HT-29 (cell line): ENCODE data around the gene MMP24. TPM values are rescaled to one million over a fixed set of nuclear protein-coding genes. Genes with fewer than 3 reads are reported as not detected.

ENCODE experiments used
- DNase-seq: peaks from one replicate; pipeline ENCODE4 v3.0.0-alpha.2; 2015; ENCODE audit warnings: low spot score
- total RNA-seq: library from RNA; depleted of rRNA; stranded (reverse); fragments of >200 nt; shearing (Covaris generic); gene quantifications from 2 replicates; pipeline ENCODE4 v1.2.3, GENCODE V29; 2014

MMP24 gene
- total RNA-seq, 1 experiment from 2014 or later, result 5.7 TPM

DNA sequence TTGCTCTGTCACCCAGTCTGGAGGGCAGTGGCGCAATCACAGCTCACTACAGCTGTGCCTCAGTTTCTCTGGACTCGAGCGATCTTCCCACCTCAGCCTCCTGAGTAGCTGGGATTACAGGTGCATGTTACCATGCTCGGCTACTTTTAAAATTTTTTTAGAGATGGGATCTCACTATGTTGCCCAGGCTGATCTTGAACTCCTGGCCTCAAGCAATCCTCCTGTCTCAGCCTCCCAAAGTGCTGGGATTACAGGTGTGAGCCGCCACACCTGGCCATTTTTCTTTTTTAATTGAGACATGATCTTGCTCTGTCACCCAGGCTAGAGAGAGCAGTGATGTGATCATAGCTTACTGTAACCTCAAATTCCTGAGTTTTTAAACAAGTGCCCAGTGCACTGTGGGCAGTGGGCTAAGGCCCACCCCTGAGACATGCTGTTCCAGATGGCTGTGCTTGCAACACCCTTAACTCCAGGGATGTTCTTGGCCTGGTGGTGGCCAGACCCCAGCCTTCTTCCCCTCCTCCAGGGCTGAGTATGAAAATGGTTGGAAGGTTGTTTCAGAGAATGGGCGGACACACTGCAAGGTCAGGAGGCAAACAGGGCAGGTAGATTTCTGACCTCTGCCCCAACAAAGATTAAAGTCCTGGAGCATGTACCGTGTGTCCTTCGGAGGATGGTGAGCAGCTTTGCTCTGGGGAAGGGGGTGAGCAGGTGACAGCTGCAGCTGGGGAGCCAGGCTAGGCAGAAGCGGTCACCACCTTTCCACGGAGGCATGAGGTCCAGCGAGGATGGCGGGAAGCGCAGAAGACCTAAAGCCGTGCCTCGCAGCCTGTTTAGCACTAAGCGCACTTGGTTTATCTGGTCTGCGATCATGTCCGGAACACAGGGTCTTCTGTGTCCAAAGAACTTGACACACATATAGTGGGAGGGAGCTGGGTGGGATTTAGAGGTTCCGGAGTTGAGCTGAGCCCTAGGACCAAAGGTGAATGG lies 67.1 kb downstream of the MMP24 start:
- DNase-seq, result no peak

DNA sequence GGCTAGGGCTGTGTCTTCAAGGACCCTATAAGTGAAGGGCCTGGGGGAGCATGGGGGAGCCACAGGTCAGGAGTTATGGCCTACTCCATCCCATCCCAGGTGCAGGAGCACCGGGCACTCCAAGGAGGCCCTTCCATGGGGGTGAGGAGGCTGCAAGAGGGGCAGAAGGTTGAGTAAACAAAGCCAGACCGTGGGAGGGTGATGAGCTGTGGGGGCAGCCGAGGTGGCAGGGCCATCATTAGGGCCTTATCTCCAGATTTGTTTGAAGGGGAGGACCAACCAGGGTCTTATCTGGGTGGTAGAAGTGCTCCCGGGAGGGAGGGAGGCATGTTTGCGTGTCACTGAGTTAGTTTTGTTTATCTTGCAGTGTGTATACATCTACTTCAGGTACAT lies 67.8 kb downstream of the MMP24 start:
- DNase-seq, result no peak

DNA sequence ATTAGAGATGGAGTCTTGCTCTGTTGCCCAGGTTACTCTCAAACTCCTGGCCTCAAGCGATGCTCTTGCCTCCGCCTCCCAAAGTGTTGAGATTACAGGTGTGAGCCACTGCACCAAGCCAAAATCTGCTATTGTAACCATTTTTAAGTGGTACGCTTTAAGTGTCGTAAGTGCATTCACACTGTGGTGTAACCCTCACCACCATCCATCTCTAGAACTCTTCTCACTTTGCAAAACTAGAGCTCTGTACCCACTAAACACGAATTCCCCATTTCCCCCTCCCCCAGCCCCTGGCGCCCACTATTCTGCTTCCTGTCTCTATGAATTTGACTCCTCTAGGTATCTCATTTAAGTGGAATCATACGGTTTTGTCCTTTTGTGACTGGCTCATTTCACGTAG lies 68.6 kb downstream of the MMP24 start:
- DNase-seq, result no peak

DNA sequence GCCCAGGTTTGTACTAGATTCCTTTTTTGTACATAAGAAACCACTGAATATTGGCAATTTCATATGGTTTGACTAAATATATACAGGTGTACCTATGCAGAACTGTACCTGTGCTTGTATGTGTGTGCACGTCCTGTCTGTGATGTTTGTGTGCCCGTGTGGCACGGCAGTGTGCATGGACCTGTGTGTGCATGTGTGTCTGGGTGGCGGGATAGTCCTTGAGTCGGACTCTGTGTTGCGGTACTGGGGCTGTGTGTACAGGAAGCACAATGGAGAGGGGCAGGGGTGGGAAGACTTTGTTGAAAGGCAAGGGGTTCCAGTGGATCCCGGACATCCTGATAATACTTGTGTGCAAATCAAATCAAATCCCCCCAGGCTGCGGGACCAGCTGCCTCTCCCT lies 69.2 kb downstream of the MMP24 start:
- DNase-seq, result no peak

DNA sequence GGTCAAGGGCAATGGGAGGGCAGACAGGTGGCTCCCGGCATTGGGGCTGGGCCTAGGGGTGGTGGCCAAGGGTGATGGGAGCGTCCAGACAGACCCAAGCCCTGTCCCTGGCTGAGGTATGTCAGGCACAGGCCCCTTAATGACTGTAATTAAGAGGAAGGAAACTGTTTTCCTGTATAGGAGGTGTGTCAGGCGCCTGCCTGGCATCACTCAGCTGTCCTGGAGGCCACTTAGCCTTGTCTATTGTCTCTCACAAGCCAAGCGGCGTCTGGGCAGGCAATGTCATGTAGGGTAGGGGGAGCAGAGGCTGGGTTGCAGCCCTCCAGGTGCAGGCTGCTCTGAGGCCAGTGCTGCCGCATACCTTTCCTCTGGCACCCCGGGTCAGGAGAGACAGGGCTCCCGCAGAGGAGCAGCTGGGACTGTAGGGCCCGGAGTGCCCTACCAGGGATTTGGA lies 69.6 kb downstream of the MMP24 start:
- no peak for DNase-seq

DNA sequence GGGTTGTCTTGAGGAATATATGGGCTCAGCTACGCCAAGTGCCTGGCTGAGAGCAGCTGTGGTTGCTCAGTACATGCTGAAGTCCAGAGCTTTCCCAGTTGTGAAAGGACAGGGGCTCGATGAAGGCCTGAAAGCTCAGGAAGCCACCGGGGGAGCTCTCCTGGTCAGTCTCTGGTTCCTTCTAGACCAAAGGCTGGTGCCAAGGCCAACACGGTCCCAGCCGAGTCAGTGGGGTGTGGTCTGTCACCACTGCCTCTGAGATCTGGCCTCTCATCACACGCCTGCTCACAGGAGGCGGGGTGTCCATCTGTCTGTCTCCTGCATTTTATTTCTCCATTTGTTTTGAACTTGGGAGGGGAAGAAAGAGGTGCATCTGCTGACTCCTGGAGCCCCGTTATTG lies 70.7 kb downstream of the MMP24 start:
- DNase-seq, result no peak

DNA sequence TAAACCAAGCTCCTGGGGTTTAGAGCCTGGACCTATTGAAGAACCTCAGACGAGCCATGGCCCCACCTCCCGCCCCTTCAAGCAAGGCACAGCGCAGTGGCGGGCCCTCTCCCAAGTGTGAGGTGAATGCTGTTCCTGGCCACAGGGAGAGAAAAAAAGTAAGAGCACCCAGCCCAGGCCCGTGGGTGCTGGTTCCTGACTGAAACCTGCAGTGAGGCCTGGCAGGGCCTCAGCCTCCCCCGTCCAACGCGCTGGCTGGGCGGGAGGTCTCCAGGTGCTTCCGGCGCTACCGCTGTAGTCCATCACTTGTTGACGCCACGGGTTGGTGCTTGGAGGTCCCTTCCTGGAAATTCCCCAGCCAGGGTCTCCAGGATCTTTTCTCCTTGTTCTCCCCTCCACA lies 71.2 kb downstream of the MMP24 start:
- DNase-seq, result no peak

DNA sequence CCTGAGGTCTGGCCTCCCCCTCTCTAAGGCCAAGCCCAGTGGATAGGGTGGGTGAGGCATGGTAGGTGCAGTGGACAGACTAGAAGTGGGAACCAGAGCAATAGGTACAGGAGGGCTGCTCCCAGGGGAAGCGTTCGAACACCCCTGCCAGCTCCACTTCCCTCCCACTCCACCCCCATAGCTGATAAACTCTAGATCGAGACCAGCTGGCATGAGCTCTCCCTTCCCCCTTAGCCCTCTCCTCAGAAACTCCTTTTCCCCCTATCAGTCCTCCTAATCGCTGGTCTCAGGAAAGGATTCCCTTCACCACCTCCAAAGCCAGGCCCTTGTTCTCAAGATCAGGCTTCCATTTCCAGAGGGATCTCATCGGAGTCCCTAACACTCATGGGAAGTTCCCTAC lies 71.8 kb downstream of the MMP24 start:
- no peak for DNase-seq

DNA sequence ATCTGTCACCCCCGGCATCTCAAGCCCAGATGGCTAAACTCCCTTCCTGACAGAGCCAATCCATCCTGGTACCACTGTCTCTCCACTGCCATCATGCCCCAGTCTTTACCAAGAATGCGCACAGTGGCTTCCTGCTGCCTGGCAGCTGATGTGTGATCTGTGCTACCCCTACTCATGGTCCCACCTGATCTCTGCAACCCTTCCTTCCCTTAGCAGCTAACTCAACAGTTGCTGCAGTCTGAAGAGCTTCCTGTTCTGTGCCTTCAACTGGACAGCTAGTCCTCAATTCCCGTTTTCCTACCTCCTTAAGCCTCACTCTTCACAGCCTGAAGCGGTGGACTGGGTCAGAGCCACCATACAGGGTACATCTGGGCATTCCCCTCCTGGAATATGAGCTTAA lies 73.3 kb downstream of the MMP24 start:
- DNase-seq, result no peak

DNA sequence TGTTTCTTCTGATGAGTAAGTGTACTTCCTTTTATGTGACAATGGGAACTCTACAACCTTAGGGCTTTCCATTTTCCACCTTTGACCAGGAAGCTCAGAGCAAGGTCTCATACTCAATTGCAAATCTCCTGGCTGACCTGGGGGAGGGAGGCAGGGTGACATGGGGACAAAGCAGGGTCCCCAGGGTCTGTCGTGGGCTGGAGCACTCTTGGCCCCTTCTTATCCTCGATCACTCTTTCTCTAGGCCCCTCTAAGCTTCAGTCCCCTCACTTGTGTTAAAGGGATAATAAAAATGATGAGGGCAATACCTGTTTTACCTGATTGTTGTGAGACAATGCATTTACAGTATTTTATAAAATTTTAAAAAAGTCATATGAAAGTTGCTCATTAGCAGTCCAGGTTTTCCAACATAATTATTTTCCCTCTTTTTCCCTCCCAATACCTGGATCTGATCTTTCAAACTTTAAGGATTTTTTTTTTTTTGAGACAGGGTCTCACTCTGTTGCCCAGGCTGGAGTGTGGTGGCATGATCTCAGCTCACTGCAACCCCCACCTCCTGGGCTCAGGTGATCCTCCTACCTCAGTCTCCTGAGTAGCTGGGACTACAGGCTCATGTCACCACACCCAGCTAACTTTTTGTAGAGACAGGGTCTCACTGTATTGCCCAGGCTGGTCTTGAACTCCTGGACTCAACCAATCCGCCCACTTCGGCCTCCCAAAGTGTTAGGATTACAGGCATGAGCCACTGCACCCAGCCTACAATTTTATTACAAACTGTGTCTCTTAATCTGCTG lies 74.2 kb downstream of the MMP24 start:
- no peak for DNase-seq

DNA sequence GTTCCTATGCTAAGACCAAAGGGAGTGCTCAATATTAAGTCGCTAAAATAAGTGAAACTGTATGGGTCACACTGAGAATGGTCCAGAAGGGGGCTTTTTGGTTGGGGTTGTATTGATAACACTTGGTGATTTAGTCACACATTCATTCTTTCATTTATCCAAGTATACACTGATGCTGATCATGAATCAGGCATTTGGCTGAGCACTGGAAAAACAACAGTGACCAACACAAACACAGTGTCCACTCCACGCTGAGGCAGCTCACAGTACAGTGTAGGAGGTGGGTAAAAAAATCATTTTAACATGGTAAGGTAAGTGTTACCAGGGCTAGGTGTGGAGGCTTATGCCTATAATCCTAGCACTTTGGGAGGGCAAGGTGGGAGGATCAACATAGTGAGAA lies 74.9 kb downstream of the MMP24 start:
- no peak for DNase-seq

DNA sequence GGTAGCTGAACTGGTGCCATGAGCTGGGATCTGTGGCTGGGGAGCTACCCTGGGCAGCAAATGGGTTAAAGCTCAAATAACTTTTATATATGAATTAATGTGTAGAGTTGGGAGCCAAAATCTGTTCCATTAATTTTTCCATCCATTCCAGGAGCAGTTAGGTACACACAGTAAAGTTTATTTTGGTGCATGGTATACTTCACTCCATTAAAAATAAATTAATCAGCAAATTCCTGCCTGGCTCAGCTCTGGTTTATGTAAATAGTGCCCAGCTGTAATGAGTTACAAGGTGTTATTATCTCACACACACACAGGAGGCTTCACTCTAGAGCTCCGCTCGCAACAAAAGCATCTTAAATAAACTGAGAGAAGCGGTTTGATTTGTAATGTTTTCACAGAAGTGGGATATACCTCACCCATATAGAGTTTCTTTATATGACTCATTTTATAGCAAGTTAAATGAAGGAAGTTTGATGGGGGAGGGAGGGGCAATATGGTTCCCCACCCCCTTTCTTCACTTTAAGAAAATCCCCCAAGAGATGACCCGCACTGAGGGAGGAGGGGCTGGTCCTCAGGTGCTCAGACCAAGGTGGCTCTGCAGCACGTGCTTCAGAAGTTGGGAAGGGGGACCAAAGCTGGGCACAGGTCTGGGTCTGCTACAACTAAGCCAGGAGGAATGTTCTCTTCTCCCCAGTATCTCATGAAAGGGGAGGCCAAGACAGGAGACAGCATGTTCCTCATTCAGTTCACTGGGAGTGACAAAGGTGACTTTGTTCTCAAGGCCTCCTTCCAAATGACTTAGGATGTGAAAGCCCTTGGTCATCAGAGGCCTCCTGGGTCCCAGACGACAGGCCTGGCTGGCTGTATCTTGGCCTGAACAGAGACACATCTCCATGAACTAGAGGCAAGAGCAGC lies 76.2 kb downstream of the MMP24 start:
- DNase-seq, result no peak

DNA sequence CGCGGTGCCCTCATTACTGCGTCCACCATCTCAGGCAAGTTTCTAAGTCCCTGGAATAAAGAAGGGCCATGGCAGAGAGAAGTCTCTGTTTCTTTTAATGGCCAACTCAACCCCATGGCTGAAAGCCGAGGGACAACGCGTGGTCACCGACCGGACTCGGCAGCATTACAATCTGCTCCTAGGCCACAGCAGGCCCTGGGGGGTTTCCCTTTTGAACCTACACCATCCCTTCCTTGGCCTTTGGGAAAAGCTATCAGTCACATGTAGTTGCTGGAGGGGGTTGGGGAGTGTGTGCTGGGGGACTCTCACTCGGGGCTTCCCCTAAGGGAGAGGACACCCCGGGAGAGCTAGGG lies 76.9 kb downstream of the MMP24 start:
- no peak for DNase-seq

DNA sequence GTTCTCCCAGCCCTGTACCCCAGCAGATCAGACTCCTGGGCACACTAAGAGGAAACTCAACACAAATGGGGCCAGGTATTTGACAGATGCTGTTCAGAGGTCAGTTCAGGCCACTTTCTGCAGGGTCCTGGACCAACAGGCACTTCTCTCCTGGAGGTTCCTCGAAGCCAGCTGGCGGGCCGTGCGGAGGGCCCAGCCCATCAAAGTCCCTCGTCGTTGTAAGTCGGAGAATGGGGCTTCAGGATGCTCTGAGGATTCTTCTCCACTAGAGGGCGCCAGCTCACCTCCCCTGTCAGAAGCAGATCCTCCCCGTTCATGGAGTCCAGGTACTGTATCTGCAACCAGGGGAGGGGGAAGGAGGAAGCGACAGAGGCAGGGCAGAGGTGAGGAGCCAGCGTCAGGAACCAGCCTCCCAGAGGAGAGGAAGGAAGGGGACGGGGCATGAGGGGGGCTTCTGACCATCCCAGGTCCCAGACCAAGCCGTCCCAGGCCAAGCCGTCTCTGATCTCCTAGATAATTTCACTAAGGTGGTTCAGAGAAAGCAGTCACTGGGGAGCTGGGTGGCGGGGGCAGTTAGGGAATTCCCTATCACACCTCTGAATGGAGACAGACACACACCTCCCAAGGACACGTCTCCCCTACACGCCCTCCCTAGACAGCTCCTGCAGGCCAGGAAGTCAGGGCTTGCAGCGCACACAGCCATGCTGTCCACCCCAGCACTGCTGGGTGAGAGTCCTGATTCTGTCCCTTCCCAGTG lies 77.4 kb downstream of the MMP24 start:
- DNase-seq, result peak; percentile 99

DNA sequence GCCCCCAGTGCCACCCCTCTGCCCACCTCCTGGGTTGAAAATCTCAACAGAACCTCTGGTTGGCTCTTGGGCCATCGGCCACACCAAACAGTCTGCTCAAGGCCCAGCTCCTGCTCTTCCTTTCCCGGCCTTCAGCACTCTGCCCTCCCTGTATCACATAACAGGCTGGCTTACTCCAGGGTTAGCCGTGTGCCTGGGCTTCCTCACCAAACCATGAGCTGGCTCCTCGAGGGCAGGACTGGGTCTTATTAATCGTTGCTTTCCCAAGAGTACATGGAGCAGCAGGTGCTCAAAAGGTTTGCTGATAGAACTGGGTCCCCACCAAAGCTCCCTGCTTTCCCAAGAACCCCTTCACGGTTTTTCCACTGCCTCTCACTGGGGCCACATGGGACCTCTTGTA lies 78.5 kb downstream of the MMP24 start:
- no peak for DNase-seq

DNA sequence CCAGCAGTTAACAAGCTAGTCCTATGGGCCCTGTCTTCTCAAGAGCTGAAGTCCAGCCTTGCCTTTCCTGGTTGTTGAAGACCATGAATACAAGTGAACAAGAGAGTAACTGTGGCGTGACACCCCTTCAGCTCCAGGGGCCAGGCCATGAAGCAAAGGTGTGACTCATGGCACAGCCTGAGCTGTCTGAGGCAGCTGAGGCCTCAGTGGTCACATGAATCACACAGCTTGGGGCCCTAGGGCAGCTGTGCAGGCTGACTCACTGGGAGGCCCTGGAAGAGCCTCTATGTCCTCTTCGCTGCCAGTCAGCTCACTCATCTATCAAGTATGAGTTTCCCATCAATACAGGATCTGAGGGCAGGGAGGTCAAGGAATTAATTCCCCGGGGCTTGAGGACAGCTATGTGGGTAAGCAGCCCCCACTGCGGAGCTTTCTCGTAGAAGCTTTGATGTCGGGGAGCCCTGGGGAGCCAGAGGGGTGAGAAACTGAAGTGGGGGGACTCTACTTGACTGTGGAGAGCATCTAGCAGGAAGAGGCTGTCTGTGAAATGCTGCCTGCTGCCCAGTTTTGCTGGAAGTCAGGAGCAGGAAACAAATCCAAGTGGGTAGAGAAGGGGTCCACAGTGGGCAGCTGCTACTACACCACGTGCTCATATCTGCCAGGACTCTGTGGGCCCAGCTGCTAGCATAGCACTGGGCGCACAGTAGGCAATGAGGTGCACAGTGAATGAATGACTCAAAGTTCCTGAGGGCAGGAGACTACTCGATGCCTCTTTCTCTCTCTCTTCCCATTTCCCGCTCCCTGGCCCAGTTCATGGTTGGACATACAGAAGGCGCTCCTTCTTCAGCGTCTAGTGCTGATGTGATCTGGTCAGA lies 79.4 kb downstream of the MMP24 start:
- DNase-seq, result peak; percentile 89

DNA sequence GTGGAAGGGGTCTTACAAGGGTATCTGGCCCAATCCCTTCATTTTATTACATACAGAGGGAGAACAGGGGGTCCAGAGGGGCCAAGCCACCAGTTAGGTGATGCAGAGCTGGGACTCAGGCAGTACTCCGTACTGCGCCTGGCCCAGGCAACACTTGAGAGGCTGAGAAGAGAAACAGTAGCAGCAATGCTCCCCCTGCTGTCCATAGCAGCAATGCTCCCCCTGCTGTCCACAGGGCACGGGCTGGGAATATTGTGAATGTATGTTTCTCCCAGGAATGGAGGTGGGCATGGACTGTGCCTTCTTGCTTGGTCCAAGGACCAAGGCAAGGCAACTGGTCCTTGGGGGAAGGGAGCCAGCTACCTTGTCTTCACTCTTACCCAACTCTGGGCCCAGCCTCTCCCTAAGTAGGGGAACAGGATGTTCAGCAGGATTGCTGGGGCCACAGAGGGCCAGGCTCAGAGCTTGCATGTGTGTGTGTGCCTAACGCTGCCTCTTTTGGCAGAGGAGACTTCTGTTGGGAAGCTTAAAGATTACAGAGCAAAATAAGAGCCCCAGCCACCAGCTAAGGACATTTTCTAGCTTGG lies 80.5 kb downstream of the MMP24 start:
- DNase-seq, result peak; percentile 84

DNA sequence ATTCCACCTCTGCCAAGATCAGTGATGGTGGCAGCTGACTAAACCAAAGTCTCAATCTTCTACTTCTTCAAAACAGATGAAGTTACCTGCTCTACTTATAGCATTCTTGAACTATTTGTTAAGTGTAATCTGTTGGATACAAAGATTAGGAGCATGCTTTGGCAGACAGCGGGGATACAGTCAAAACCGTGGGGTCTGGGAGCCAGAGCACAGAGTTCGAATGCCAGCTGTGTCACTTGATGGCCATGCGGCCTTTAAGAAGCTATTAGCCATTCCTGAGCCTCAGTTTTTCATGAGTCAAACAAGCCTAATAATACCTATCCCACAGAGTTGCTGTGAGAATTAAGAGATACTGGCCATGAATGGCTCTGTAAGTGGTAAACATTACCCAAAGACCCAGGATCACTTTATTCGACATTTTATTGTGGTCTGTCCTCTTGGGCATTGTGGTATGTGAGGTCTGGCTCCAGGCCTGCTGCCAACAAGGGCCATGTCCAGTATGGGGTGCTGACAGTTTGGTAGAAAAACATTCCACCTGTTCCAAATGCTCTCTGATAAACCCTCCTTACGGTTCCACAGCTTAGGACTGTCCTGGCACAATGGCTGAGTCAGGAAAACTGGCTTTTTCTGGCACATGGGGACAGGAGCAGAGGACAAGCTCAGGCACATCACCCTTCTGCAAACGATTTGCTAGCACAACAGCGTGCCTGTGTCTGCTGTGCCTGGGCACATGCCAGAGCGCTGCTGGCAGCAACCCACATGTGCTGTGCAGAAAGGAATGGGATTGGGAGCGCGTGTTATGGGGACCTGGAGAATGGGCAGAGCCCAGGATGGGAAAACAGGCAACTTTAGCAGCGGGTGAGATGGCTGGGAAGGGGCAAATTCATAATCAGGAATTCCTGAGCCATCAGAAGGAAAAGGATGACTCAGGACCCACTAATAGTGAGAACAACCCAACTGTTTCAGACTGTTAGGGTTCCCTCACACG lies 81.5 kb downstream of the MMP24 start:
- DNase-seq, result no peak
